ENCODE data around the gene HMOX2.

Gene HMOX2

DNA sequence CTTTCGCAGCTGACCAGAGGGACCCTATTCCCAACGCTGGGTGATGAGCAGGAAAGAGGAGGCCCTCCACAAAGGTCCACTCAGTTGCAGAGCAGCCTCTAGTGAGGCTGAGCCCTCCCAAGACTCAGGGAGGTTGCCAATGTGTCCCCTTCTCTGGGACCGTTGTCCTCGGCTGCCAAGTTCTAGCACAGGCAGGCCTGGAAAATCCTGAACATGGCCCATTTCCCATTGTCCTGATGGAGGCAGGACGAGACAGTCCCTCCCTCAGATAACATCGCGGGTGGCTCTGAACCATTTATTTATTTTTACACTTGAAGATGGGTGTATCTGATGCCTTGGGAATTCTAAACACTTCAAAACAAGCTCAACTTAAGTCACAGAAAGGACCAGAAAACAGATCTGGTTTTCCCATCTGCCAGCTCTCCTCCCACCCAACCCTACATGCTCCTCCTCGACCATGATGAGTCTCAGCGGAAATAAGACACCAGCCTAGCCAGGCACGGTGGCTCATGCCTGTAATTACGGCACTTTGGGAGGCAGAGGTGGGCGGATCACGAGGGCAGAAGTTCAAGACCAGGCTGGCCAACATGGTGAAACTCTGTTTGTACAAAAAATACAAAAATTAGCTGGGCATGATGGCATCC is 49.6 kb downstream of the HMOX2 start:
- no peak for DNase-seq

DNA sequence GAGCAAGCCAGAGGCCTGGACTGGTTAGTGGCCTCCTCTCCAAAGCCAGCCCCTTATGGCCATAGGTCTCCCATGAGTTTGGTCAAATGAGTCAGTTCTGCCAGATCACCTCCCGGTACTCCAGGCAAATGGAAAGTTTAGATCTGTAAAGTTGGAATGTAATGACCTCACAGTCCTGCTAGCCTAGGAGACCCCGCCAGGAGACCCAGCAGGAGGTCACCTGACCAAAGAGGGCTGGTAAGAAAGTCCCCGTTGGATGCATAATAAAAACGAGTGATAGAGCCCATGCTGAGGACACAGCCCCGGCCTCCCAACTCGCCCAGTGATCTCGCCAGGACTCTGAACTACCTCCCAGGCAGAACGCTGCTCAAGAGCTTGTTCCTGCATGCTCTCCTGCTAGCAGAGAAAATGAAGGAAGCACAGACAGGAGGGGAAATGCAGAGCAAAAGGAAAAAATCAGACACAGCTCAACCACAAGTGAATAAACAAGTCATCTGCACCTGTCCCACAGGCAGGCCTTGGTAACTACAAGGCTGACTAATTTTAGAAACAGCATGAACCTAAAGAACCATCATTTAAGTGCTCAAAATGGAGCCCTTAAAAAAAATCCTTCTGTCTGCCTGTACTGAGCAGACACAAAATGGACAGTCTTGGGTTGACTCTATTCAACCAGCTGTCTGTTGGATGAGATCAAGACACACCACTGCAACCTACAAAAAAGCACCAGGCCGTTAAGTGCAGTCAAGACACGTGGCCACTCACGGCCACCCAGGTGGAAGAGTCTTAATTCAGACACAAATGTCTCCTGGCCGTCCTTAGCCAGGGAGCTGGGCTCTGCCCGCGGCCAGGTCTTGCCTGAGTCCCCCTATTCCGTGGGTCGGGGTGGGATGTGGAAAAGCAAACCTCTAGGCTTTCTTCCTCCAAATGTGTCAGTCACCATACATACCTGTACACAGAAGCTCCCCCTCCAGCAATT is 53.2 kb downstream of the HMOX2 start:
- DNase-seq = no peak

DNA sequence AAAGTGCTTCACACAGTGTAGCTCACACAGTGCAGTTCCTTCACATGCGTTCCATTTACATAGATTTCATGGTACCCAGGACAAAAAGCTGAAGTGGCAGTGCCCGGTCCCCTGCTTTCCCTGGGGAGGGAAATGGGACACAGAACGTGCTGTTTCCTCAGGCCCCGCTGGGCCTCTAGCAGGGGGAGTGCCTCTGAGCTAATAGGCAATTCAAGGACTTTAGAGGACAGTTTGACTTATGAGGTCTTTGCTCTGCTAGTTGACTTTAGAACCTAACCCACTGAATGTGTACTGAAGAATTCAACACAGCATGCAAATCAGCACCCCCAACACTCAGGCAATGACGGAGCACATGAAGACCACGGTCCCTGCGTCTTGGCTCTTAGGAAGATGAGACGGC is 55.6 kb downstream of the HMOX2 start:
- DNase-seq = no peak

DNA sequence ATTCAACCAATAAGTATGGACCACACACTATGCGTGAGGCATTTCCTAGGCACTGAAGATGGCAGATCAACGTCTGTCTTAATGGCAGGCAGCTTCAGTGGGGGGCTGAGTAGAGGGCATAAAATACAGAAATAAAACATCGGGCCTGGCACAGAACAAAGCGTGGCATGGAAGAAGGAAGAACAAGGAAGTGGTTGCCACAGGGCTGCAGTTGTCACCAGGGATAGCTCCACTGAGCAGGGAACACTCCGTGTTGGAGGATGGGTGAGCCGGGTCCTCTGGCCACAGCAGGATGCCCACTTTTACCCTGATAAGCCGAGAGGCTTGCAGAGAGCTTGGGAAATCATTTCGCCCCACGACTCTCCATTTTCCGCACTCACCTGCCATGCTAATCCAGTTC is 56.0 kb downstream of the HMOX2 start:
- no peak for DNase-seq

DNA sequence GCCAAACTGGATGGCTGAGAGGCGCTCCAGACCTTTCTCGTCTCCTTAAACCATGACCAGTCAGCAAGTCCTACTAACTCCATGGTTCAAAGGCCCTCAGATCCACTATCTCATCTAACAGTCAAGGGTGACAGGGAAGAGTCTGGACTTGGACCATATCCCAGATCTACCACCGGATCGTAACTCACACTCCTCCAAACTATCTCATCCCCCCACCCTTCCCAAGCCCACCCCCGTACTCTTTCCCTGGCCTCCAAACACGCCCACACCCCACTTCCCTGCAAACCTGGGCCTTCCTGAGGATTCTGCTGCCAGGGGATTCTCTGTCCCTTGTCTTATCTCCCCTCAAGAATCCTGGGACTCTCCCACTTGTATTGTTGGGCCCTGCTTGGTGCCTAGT is 57.3 kb downstream of the HMOX2 start:
- no peak for DNase-seq

DNA sequence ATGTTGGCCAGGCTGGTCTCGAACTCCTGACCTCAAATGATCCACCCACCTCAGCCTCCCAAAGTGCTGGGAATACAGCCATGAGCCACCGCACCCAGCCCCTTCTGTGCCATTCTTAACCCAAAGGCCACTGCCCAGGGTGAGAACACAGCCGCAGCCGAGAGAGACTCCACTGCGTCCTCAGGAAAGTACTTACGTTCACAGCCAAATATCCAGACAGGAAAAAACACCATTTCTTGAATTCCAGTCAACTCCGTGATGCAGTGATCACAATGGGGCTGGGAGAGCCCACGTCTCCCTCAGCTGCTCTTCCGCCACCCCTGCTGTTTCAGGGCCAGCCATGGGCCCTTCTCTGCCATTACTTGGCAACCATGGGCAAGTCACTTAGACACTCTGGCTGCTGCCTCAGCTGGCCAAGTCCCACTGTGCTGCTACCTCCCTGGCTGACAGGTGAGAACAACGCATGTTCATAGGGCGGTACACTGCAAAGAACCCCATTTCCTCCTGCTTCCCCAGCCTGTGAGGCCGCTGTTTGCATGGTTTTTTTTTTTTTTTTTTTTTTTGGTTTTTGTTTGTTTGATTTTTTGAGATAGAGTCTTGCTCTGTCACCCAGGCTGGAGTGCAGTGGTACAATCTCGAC is 58.1 kb downstream of the HMOX2 start:
- DNase-seq = no peak

DNA sequence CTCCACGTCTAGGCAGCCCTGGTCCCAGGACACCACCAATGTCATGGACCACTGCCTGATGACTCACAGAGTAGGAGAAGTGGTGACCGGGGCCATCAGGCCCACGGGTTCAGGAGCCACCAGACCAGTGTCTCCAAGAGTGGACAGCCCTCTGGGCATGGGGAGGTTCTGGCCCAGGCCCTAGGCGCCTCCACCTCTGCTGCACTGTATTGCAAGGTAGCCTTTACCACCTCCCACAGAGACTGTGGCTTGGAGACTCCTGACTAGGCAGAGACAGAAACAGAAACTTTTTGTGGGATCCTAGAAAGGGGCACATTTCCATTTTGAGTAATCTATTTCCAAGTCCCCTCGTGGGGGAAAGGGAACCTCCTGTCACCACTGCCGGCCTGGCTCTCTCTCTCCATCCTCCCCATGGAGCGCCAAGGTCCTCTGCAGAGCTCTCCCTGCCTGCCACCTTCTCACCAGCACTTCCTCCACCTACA is 59.5 kb downstream of the HMOX2 start:
- DNase-seq = no peak

DNA sequence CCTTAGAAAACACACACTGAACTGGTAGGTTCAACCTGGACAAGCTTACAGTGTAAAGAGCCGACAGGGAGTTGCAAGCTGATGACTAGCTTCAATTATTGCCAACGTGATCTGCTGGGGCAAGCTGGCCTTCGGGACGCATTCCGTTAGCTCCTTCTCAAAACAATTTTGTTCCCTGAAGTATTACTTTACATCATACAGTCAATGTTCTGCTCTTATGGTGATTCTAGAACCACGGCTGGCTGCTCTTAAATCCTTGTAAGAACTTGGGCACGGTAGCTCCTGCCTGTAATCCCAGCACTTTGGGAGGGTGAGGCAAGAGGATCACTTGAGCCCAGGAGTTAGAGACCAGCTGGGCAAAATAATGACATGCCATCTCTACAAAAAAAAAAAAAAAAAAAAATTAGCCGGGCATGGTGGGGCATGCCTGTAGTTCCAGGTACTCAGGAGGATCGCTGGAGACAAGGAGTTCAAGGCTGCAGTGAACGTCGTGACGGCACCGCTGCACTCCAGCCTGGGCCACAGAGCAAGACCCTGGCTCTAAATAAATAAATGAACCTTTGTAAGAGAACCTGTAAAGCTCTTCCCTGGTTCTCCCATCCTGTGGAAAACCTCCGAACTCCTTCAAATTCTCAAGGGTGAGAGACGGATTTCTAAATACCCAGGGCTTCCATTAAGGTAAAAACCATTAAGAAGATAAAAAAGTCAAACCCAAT is 60.4 kb downstream of the HMOX2 start:
- no peak for DNase-seq

DNA sequence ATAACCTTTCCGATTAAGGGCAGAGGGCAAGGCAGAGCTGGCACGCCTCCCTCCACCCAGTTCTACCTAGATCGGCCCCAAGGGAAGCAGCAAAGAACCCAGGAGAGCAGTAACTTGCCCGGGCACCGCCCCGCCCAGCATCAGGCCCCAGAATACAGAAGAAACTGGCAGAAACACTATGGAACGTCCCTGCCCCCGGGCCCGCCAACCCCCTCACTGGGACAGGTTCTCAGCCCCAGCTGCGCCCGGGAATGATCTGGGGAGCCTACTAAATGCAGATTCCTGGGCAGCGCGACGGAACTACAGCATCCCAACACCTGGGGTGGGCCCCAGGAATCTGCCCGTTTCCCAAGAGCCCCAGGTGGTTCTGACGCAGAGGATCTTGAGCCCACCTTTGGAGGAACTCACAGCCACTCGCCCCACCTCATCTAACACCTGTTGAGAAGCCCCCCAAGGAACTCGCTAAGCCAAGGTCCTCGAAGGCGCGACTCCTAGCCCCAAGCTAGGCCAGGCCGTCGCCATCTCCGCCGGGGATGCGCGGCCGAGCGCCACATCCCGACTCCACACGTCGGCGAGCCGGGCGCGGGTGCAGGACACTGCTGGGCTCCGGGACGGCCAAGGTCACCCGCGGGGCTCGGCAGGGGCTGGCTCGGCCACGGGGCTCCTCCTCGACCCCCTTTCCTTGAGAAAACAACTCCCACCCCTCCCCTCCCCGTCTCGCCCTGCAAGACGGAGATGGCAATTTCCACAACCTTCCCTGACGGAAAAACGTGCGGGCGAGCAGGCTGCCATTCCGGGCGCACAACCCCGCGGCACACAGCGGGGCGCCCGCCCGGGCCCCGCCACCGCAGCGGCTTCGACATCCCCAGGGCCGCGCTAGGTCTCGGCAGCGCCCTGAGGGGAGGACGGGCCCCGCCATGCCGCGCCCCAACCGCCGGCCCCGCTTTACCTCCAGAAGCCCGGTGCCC is 61.5 kb downstream of the HMOX2 start:
- no peak for DNase-seq

DNA sequence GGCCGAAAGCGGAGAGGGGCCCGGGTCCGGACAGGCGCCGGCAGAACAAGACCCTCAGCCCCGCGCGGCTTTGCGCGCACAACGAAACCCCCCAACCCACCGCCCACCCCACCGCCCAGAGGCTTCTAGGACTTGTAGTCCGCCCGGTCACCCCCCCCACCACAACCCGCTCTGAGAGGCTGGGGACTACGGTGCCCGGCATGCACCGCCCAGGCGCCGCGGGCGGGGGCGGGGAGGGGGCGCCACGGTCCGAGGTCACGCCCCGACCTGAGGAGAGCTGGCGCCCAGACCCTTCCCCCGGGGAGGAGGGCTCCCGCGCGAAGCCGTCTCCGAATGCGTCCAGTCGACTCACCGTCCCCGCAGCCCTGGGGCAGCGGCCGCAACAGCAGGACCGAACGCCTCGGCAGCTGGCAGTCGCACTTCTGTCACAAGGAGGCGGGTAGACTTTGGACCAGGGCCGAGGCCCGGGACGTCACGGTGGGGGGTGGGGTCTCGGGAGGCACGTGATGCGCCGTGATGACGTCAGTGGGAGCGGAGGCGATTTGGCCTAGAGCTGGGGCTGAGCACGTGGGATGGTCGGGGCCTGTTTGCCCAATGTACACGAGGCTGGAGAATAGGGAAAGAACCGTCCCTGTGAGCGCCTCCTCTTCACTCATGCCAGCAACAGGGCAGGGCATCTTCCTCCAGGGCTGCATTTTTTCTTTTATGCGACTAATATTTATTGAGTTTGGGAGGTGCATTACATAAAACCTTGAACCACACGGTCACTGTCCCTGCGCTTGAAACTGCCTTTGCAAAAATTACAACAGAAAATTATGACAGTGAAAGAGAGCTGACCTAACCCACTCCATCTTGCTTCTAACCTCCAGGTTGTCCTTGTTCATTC is 62.4 kb downstream of the HMOX2 start, which contains the start of gene CDIP1:
Gene CDIP1 (minus strand): TSS at position 424 of the 886 bp plus-strand sequence. CDS start 24,643 bp downstream, outside the sequence.
- peak; percentile 93 to 96 for DNase-seq

DNA sequence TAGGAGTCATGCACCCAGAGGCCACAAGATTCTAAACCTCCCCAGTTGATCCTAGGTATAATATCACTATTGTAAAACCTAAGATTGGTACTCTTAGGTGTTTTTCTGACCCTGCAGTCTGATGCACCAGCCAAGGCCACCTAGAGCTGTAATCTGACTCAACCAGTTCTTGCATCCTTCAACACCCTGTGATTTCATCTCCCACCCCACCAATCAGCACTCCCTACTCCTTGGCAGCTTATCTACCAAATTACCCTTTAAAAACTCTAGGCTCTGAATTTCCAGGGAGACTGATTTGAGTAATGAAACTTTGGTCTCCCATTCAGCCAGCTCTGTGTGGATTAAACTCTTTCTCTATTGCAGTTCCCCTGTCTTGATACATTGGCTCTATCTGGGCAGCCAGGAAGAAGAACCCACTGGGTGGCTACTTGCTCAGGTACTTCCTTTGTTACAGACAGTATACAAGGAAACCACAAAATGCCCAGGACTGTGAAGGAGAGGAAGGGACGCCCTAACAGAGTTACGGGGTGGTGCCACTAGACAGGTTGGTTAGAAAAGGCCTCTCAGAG is 63.6 kb downstream of the HMOX2 start:
- no peak for DNase-seq

DNA sequence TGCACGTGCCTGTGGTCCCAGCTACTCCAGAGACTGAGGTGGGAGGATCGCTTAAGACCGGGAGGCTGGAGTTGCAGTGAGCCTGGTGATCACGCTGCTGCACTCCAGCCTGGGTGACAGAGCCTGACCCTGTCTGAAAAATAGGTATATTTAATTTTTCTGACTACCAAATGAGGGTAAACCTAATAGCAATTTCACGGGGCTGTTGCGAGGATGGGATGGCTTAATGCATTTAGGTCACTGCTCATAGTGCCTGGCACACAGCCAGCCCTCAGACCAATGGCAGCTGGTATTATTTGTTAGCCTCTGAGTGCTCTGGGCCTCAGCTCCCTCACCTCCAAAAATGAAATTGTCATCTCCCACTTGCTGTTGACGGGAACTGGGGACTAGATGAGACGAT is 68.3 kb downstream of the HMOX2 start:
- DNase-seq = peak; percentile 31 to 54

DNA sequence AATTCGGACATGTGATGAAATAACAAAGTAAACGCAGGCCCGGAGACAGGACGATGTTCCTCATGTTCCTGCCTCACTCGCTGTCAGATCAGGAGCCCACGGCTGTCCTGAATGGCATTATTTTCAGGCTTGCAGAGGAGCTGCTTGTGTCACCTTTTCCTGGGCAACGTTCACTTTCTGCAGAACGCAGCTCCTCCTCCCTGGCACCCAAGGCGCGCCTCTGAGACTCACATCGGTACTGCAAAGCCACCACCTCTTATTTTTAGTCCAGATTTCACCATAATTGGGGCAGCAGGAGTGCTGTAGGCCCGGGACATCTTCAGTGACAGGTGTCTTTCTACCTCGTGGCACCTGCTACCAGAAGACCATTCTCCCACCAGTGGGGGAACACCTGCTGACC is 71.9 kb downstream of the HMOX2 start:
- DNase-seq = no peak

DNA sequence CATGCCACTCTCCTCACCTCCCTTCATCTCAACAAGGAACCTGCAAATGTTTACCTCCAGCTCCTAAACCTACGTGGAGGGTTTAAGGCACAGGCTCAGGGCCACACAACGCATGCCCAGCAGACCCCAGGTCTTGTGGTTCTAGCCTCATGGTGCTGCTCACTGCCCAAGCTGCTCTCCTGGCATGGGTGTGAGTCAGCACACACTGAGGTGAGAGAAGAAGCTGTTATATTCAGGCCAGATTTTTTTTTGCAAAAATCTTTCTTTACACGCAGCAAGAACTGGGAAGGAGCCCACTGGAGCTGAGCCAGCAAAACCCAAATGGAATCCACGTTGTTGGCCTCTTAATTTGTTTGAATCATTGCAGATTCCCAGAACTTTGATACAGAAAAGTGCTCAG is 74.4 kb downstream of the HMOX2 start:
- DNase-seq = no peak

DNA sequence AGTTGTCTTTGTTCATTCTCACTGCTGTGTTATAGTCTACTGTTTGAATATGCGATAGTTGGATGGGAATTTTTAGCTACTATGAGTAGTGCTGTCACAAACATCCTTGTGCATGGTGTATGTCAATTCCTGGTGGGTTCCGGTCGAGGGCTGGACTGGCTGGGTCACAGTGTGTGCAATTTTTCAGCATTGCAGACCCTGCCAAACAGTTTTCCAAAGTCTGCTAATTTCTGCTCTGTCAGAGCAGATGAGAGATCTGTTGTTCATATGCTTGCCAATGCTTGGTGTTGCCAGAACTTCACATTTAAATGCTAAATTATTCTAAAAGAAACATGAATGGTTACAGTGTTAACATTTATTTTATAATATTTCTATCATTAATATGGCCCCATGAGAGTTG is 76.3 kb downstream of the HMOX2 start:
- DNase-seq = no peak

DNA sequence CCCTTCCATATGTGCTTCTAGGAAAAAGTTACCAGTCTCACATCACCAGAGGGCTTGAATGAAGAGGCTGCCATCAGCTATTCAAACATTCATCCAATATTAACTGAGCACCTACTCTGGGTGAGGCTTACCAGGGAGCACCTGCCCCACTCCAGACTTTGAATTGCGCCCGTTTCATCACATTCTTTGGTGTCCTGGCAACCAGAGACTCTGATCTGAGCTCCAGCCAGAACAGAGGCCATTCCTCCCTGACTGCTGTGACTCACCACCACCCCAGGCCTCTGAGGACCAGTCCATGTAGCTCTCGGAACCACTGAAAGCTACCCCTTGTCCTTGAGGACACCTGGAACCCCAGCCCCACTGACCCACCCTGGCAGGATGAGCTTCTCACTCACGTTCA is 79.9 kb downstream of the HMOX2 start, which contains the start of gene C16orf96:
Gene C16orf96 (plus strand): TSS at position 229 of the 400 bp plus-strand sequence. CDS start 150 bp downstream, at position 379.
- no peak for DNase-seq

DNA sequence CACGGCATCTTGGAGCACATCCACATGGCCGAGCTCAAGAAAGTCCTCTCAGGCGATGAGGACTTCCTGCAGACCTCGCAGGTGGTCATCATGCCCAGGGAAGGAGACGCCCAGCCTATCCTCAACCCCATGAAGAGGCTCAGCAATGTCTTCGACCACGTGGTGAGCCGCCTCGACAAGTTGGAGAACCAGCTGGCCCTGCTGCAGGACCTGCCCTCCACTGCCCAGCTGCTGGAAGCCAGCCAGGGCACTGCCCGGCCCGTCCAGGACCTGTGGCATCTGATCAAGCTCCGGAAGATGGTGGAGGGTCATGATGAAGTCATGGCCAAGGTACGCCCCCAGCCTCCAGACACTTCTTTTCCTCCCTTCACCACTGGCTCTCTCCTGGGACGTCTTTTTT is 80.4 kb downstream of the HMOX2 start:
- no peak for DNase-seq

DNA sequence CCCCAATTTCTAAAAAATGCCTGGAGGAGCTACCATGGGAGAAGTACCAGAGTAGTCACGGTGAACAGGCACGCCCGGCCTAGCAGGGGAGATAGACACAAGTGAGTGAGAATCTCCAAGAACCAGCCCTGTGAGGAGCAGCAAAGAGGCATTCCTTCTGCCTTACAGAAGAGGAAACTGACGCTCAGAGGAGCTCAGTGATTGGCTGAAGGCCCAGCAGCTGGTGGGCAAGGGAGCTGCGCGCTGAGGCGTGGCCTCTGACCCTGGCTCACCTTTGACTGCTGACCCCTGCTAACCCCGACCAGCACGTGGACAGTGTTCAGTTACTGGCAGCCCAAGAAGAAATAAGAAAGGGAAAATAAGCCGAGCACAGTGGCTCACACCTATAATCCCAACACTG is 81.8 kb downstream of the HMOX2 start:
- no peak for DNase-seq

Data from SHP77 (cell line).